COLO668 (cell line): Measurements from ENCODE around the gene GPHN.
"Not testable (repeated sequence)": the region's sequence is repeated elsewhere in the genome, so short reads cannot be mapped to it uniquely, and the experiment has no call there.

ENCODE experiments used
- DNase-seq: peaks from one replicate; lab custom pipeline; 2025; ENCODE audit not compliant: unreplicated experiment; lab: John Stamatoyannopoulos, UW

Gene GPHN

GRCh38 chr14:66651536-66652220 lies 143.7 kb downstream of the GPHN start:
- DNase-seq = no peak

DNA sequence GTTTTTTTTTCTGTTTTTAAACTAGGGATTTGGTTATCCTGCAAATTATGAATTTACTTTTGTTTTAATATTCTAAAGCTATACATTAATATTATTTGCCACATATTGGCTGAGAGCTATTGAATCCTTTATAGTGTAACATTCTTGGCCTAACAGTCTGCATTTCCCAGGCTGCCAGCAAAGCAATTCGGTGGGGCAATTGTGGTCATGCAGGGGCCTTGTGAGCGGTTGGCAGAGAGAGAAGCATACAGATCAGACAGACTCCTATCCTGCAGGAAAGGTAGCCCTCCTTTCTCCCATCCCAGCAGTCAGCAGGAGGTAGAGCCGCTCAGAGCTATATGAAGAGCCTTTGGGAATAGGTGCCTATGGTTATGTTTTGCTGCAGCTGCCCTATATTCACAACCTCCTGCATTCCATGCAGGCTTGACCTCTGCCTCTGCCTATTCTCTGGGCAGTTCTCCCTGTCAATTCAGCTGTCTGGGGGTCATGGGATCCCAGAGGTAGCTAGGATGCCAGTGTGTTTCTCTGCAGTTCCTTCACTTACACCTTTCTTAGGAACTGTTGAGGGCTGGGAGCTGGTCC lies 144.7 kb downstream of the GPHN start:
- DNase-seq = no peak

GRCh38 chr14:66657780-66658179 lies 149.8 kb downstream of the GPHN start:
- DNase-seq = no peak

DNA sequence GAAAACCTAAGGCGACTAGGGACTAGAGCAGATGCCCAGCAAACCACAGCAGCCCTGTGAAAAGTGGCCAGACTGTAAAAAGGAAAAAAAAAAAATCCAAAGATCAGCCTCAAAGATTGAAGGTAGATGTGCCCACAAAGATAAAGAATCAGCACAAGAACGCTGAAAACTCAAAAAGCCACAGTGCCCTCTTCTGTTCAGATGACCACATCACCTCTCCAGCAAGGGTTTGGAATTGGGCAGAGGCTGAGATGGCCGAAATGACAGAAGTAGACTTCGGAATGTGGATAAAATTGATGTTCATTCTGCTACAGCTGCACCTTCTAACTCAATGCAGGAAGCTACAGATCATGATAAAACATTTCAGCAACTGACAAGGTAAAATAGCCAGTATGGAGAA lies 154.4 kb downstream of the GPHN start:
- no peak for DNase-seq

GRCh38 chr14:66677780-66678179 lies 169.8 kb downstream of the GPHN start:
- DNase-seq = no peak

DNA sequence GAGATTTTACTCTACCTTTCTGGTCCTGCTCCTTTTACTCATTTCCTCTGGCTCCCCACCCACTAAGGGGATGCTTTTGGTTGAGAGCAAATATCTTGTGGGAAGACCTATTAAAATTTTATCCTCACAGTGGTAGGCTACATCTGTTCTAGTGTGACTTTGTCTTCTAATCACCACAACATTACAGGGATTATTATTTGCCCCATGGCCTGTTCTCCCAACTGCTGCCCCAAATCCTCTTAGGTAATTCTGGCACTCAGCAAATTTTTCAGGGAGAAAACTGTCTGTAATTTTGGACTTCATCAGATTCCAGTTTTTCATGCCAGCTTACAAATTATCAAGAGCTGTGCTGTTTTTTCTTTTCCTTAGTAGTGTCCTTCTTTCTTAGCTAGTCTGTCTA lies 172.3 kb downstream of the GPHN start:
- no peak for DNase-seq

DNA sequence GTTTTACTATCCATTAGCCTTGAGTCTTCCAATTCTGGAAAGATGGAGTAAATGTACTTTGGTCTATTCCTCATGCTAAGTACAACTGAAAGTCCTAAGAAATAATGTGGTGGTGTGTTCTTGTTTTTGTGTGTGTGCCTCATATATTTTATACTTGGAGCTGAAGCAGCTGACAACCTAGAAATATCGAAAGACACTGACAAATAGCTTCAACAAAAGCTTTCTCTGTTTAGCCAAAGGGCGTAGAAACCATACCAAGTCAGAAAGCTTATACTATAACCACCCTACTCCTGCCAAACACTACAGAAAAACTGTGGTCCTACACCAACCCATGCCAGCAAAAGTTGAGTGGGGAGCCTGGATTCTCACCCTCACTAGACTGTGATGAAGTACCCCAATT lies 188.4 kb downstream of the GPHN start:
- no peak for DNase-seq

GRCh38 chr14:66698503-66698902 lies 190.6 kb downstream of the GPHN start:
- DNase-seq = no peak

DNA sequence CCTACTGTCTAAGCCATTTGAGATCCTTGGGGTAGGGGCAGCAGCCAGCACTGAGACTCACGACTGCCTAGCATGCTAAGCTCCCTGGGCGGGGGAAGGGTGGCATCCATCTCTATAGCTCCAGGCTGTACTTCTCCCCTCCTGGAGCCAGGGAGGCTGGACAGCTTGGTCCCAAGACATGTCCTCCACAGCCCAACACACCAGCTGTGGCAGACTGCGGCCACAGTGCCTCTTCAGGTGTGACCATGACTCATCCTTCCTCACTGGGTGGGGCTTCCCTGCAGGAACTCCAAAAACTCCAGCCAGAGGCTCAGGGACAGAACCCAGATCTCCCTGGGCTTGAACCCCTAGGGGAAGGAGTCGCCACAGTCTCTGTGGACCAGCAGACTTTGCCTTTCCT lies 193.9 kb downstream of the GPHN start:
- DNase-seq = no peak

- no peak for DNase-seq
Measured at GRCh38 chr14:66708267-66708666, 200.3 kb downstream of the GPHN start.

- DNase-seq = no peak
Measured at GRCh38 chr14:66709291-66709690, 201.3 kb downstream of the GPHN start.

DNA sequence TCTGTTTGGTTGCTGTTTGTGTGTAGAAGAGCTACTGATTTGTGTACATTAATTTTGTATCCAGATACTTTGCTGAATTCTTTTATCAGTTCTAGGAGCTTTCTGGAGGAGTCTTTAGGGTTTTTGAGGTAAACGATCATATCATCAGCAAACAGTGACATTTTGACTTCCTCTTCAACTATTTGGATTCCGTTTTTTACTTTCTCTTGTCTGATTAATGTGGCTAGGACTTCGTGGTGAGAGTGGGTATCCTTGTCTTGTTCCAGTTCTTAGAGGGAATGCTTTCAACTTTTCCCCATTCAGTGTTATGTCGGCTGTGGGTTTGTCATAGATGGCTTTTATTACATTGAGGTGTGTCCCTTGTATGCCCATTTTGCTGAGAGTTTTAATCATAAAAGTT lies 206.3 kb downstream of the GPHN start:
- not testable (repeated sequence) for DNase-seq

- not testable (repeated sequence) for DNase-seq
Measured at GRCh38 chr14:66715313-66715712, 207.4 kb downstream of the GPHN start.

DNA sequence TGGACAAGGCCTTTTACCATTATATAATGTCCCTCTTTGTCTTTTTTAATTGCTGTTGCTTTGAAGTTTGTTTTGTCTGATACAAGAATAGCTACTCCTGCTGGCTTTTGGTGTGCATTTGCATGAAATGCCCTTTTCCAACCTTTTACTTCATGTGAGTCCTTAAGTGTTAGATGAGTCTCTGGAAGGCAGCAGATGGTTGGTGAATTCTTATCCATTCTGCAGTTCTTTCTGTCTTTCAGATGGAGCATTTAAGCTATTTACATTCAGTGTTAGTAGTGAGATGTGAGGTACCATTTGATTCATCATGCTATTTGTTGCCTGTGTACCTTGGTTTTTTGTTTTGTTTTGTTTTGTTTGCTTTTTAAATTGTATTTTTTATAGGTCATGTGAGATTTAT lies 208.3 kb downstream of the GPHN start:
- DNase-seq = no peak

DNA sequence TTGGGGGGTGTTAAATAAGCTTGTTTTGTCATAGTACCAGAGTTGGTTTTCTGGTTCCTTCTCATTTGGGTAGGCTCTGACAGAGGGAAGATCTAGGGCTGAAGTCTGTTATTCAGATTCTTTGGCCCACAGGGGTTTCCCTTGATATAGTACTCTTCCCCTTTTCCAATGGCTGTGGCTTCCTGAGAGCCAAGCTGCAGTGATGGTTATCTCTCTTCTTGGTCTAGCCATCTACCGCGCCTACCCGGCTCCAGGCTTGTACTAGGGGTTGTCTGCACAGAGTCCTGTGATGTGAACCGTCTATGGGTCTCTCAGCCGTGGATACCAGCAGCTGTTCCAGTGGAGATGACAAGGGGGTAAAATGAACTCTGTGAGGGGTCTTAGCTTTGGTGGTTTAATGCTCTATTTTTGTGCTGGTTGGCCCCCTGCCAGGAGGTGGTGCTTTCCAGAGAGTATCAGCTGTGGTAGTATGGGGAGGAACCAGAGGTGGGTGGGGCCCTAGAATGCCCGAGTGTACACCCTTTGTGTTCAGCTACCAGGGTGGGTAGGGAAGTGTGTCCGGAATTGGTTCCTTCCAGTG lies 209.7 kb downstream of the GPHN start:
- no peak for DNase-seq

DNA sequence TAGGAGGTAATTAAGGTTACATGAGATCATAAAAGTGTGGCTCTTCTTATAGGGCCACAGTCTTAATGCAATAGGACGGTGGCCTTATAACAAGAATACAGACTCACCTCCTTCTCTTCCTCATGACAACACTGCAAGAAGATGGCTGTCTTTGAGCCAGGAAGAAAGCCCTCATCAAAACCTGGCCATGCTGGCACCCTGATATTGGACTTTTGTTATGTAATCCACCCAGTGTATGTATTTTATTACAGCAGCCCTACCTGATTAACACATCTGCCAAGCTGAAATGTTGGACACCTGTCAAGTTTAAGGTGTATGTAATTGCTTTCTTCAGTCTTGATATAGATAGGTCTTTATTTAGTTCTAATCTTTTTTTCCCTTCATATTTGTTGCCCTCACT lies 217.0 kb downstream of the GPHN start:
- DNase-seq = no peak

DNA sequence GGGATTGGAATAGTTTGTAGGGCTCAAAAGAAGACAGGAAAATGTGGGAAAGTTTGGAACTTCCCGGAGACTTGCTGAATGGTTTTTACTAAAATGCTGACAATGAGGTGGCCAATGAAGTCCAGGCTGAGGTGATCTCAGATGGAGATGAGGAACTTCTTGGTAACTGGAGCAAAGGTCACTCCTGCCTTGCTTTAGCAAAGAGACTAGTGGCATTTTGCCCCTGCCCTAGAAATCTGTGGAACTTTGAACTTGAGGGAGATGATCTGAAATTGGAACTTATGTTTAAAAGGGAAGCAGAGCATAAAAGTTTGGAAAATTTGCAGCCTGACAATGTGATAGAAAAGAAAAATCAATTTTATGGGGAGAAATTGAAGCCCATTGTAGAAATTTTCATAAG lies 223.4 kb downstream of the GPHN start:
- not testable (repeated sequence) for DNase-seq

DNA sequence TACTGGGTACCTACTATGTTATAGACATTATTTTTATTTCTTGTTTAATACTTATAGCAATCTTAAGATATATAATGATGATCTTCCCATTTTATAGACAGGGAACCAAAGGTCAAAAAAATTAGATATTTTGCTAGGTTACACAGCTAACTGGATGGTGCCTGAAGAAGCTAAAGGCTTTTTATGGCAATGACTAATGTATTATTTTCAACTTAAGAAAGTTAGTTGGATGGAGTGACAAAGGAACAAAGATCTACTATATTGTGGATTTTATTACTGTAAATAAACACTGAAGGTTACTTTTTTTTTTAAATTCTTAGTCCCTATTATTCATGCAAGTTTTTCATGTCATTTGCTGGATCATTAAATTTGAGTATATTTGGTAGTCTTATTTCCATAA lies 227.9 kb downstream of the GPHN start:
- no peak for DNase-seq

- DNase-seq = no peak
Measured at GRCh38 chr14:66739826-66740225, 231.9 kb downstream of the GPHN start.

GRCh38 chr14:66745078-66745477 lies 237.1 kb downstream of the GPHN start:
- DNase-seq = no peak

DNA sequence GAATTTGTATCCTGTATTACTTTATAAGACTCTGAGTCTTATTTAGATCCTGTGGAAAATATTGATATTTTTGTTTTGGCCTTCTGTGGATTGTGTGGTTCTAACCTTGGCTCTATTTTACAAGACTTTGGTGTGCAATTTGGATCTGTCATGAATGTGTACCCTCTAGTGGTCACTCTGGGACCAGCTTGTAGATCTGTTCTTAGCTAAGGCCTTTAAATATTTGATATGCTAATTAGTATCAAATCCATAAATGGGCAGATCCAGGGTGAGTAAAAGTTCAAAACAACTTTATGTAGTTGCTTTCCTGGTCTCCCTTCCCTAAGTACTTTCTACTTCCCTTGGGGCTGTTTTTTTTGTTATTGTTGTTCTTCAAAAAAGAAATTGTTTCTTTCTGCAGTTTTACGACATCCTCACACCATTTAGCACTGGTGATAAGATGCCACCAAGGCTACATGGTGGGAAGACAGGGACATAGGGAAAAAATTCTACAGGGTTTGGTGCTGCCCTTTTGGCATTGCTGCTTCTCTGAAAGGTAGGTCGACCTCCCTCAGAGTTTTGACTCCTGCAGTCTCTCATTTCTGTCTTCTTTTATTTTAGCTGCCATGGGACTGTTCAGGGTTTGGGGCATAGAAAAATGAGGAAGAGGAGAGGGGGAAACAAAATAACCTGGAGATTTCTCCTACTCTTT lies 238.5 kb downstream of the GPHN start:
- no peak for DNase-seq

- no peak for DNase-seq
Measured at GRCh38 chr14:66752109-66752508, 244.2 kb downstream of the GPHN start.
